Rectal smooth muscle tissue (tissue), 1 donor: ENCODE measurements around the gene PLIN3.
"Not testable (repeated sequence)": the region's sequence is repeated elsewhere in the genome, so short reads cannot be mapped to it uniquely, and the experiment has no call there.

Source experiments
- H3K27ac ChIP-seq: one replicate; pipeline ENCODE4 v1.7.0; 2013; ENCODE audit warnings: low read depth, low read length, inconsistent platforms
- H3K27me3 ChIP-seq: one replicate; pipeline ENCODE4 v1.7.0; 2013; ENCODE audit warnings: low read length; ENCODE audit not compliant: control insufficient read depth, insufficient read depth
- H3K36me3 ChIP-seq: one replicate; pipeline ENCODE4 v1.7.0; 2013; ENCODE audit warnings: low read length; ENCODE audit not compliant: control insufficient read depth, insufficient read depth
- H3K4me1 ChIP-seq: one replicate; pipeline ENCODE4 v1.7.0; 2013; ENCODE audit warnings: low read length; ENCODE audit not compliant: control insufficient read depth, insufficient read depth
- H3K4me3 ChIP-seq: one replicate; pipeline ENCODE4 v1.7.0; 2013; ENCODE audit warnings: low read length
- H3K9ac ChIP-seq: one replicate; pipeline ENCODE4 v1.7.0; 2013; ENCODE audit warnings: low read length

Gene PLIN3

GRCh38 chr19:4879041-4879440 lies 11.6 kb upstream of the PLIN3 start:
- H3K4me3 ChIP-seq = no peak overlapping the region
- no peaks in the 10 kb centered on the region for H3K27me3 ChIP-seq
- H3K36me3 ChIP-seq = no peaks in the 10 kb centered on the region
- no peak overlapping the region for H3K9ac ChIP-seq
- H3K4me1 ChIP-seq = peaks cover 5% of the 10 kb centered on the region
- H3K27ac ChIP-seq = no peak overlapping the region

GRCh38 chr19:4878491-4878968 lies 11.1 kb upstream of the PLIN3 start:
- no peak overlapping the region for H3K9ac ChIP-seq
- H3K27me3 ChIP-seq = no peaks in the 10 kb centered on the region
- no peaks in the 10 kb centered on the region for H3K36me3 ChIP-seq
- H3K4me1 ChIP-seq = peaks cover 5% of the 10 kb centered on the region
- no peak overlapping the region for H3K4me3 ChIP-seq
- H3K27ac ChIP-seq = peak overlapping the region; percentile 77

- Histone ChIP-seq H3K4me1 (peaks cover 5% of the 10 kb centered on the region), H3K4me3 (no peak overlapping the region), H3K27me3 (no peaks in the 10 kb centered on the region), H3K27ac (peak overlapping the region; percentile 77), H3K9ac (no peak overlapping the region), H3K36me3 (no peaks in the 10 kb centered on the region)
Observed at GRCh38 chr19:4877753-4878490, 10.5 kb upstream of the PLIN3 start.

- H3K4me3 ChIP-seq = no peak overlapping the region
- no peaks in the 10 kb centered on the region for H3K36me3 ChIP-seq
- H3K27me3 ChIP-seq = no peaks in the 10 kb centered on the region
- H3K27ac ChIP-seq = no peak overlapping the region
- H3K9ac ChIP-seq = no peak overlapping the region
- peaks cover 5% of the 10 kb centered on the region for H3K4me1 ChIP-seq
Observed at GRCh38 chr19:4873930-4874329, 6.5 kb upstream of the PLIN3 start.

- Histone ChIP-seq H3K4me3 (no peak overlapping the region), H3K27ac (no peak overlapping the region), H3K36me3 (no peaks in the 10 kb centered on the region), H3K27me3 (no peaks in the 10 kb centered on the region), H3K9ac (no peak overlapping the region), H3K4me1 (peaks cover 1% of the 10 kb centered on the region)
Observed at GRCh38 chr19:4871711-4872110, 4.2 kb upstream of the PLIN3 start.

- Histone ChIP-seq H3K4me3 (no peak overlapping the region), H3K36me3 (no peaks in the 10 kb centered on the region), H3K9ac (no peak overlapping the region), H3K27me3 (no peaks in the 10 kb centered on the region), H3K4me1 (peaks cover 4% of the 10 kb centered on the region), H3K27ac (no peak overlapping the region)
Observed at GRCh38 chr19:4870025-4870700, 2.7 kb upstream of the PLIN3 start.

GRCh38 chr19:4868286-4868834 lies 893 bp upstream of the PLIN3 start:
- H3K36me3 ChIP-seq = no peaks in the 10 kb centered on the region
- no peaks in the 10 kb centered on the region for H3K27me3 ChIP-seq
- H3K27ac ChIP-seq = no peak overlapping the region
- H3K4me3 ChIP-seq = peak overlapping the region; percentile 83
- H3K4me1 ChIP-seq = peaks cover 4% of the 10 kb centered on the region
- H3K9ac ChIP-seq = no peak overlapping the region

- peak overlapping the region; percentile 75 for H3K27ac ChIP-seq
- peak overlapping the region; percentile 86 for H3K9ac ChIP-seq
- peaks cover 4% of the 10 kb centered on the region for H3K4me1 ChIP-seq
- H3K4me3 ChIP-seq = peak overlapping the region; percentile 83
- no peaks in the 10 kb centered on the region for H3K27me3 ChIP-seq
- no peaks in the 10 kb centered on the region for H3K36me3 ChIP-seq
Observed at GRCh38 chr19:4866595-4867424, 657 bp downstream of the PLIN3 start.

GRCh38 chr19:4861147-4861546 lies 6.3 kb downstream of the PLIN3 start:
- no peak overlapping the region for H3K9ac ChIP-seq
- H3K4me3 ChIP-seq = no peak overlapping the region
- no peak overlapping the region for H3K27ac ChIP-seq
- H3K36me3 ChIP-seq = peaks cover 10% of the 10 kb centered on the region
- H3K27me3 ChIP-seq = no peaks in the 10 kb centered on the region
- no peaks in the 10 kb centered on the region for H3K4me1 ChIP-seq

- peaks cover 12% of the 10 kb centered on the region for H3K36me3 ChIP-seq
- H3K27ac ChIP-seq = no peak overlapping the region
- H3K27me3 ChIP-seq = no peaks in the 10 kb centered on the region
- no peak overlapping the region for H3K4me3 ChIP-seq
- H3K9ac ChIP-seq = no peak overlapping the region
- no peaks in the 10 kb centered on the region for H3K4me1 ChIP-seq
Observed at GRCh38 chr19:4859697-4860096, 7.8 kb downstream of the PLIN3 start.

- not testable (repeated sequence) for H3K27ac ChIP-seq, H3K4me3 ChIP-seq, H3K4me1 ChIP-seq, H3K27me3 ChIP-seq, H3K9ac ChIP-seq
- peaks cover 14% of the 10 kb centered on the region for H3K36me3 ChIP-seq
Observed at GRCh38 chr19:4856468-4856867, 11.0 kb downstream of the PLIN3 start.

GRCh38 chr19:4853506-4853905 lies 14.0 kb downstream of the PLIN3 start:
- H3K27ac ChIP-seq, H3K36me3 ChIP-seq, H3K4me3 ChIP-seq, H3K9ac ChIP-seq, H3K4me1 ChIP-seq, H3K27me3 ChIP-seq: not testable (repeated sequence)
